H1 (cell line): Measurements from ENCODE around the gene SCARB1. TPM values are rescaled to one million over a fixed set of nuclear protein-coding genes. Genes with fewer than 3 reads are reported as not detected.

ENCODE experiments used
- CTCF ChIA-PET: fragments of 300-600 bp; sonication (Branson Sonifier 250); formaldehyde crosslinking; loops from one replicate; lab custom pipeline; 2021; ENCODE audit not compliant: partially characterized antibody; lab: Charles Lee
- POLR2A ChIA-PET: fragments of 300-600 bp; sonication (Branson Sonifier 250); formaldehyde crosslinking; loops from one replicate; lab custom pipeline; 2021; ENCODE audit warnings: inconsistent platforms; ENCODE audit not compliant: partially characterized antibody; lab: Charles Lee
- DNase-seq, 2 experiments: peaks; one replicate each; pipeline versions ENCODE4 v3.0.0 to v3.0.0-alpha.2; 2010 to 2022; ENCODE audit warnings: low spot score in 2 of 2, low read depth in 1 of 2, mixed read lengths in 1 of 2
- FAIRE-seq: peaks from 2 replicates; lab custom pipeline; 2011; peaks lifted over from hg19 to GRCh38; lab: Jason Lieb, UNC
- H2AFZ ChIP-seq: 2 replicates; pipeline ENCODE4 v1.8.1; 2012; ENCODE audit warnings: low read length, inconsistent platforms
- H2AK5ac ChIP-seq: 2 replicates; pipeline ENCODE4 v1.6.1; 2013; ENCODE audit warnings: low read depth, low read length
- H2BK120ac ChIP-seq: replicated peaks from 2 replicates; pipeline ENCODE3; 2013; ENCODE audit warnings: low read depth, low read length, inconsistent platforms
- H2BK12ac ChIP-seq: 2 replicates; pipeline ENCODE4 v1.6.1; 2013; ENCODE audit warnings: low read depth, low read length
- H2BK15ac ChIP-seq: 2 replicates; pipeline ENCODE4 v1.6.1; 2013; ENCODE audit warnings: low read length
- H2BK20ac ChIP-seq: 2 replicates; pipeline ENCODE4 v1.6.1; 2013; ENCODE audit warnings: low read length
- H2BK5ac ChIP-seq: 2 replicates; pipeline ENCODE4 v1.6.1; 2013; ENCODE audit warnings: low read depth, low read length
- H3K14ac ChIP-seq: 2 replicates; pipeline ENCODE4 v1.6.1; 2013; ENCODE audit warnings: inconsistent platforms; ENCODE audit not compliant: insufficient read length
- H3K18ac ChIP-seq: 2 replicates; pipeline ENCODE4 v1.6.1; 2013; ENCODE audit warnings: low read length; ENCODE audit errors: extremely low read depth
- H3K23ac ChIP-seq: 2 replicates; pipeline ENCODE4 v1.6.1; 2013; ENCODE audit warnings: inconsistent platforms; ENCODE audit not compliant: insufficient read length
- H3K23me2 ChIP-seq: 2 replicates; pipeline ENCODE4 v1.6.1; 2013; ENCODE audit warnings: low read depth, low read length
- H3K27ac ChIP-seq: 2 replicates; pipeline ENCODE4 v1.6.1; 2011; ENCODE audit warnings: low read depth, low read length, inconsistent platforms
- H3K27me3 ChIP-seq, 4 experiments: replicated peaks in 1 of 4; 1 replicate in 1 of 4; 2 replicates in 3 of 4; pipeline versions ENCODE4 v1.6.1 to v1.8.1; 2011 to 2013; ENCODE audit warnings: low read length in 3 of 4, mild to moderate bottlenecking in 3 of 4, inconsistent platforms in 2 of 4, mixed read lengths in 2 of 4, moderate library complexity in 1 of 4; ENCODE audit not compliant: control insufficient read depth in 3 of 4, insufficient read depth in 3 of 4; ENCODE audit errors: extremely low read depth in 1 of 4
- H3K36me3 ChIP-seq, 4 experiments: 2 replicates each; pipeline versions ENCODE4 v1.6.1 to v1.8.1; 2011 to 2013; ENCODE audit warnings: mild to moderate bottlenecking in 4 of 4, low read length in 3 of 4, moderate library complexity in 2 of 4, control low read depth in 1 of 4, inconsistent platforms in 1 of 4; ENCODE audit not compliant: insufficient read depth in 4 of 4, control insufficient read depth in 2 of 4
- H3K4ac ChIP-seq: replicated peaks from 2 replicates; pipeline ENCODE3; 2013; ENCODE audit warnings: low read length, low read depth, mixed read lengths, inconsistent platforms; ENCODE audit not compliant: insufficient read length
- H3K4me1 ChIP-seq, 4 experiments: replicated peaks in 1 of 4; 1 replicate in 1 of 4; 2 replicates in 3 of 4; pipeline versions ENCODE4 v1.6.1 to v1.8.1; 2011 to 2013; ENCODE audit warnings: low read length in 3 of 4, inconsistent platforms in 2 of 4, mixed read lengths in 1 of 4; ENCODE audit not compliant: insufficient read depth in 4 of 4, control insufficient read depth in 3 of 4
- H3K4me2 ChIP-seq, 2 experiments: 2 replicates each; pipeline versions ENCODE4 v1.6.1 to v1.8.1; 2011 to 2013; ENCODE audit warnings: low read depth in 2 of 2, low read length in 2 of 2, control low read depth in 1 of 2, inconsistent platforms in 1 of 2, mild to moderate bottlenecking in 1 of 2; ENCODE audit not compliant: insufficient read depth in 1 of 2
- H3K4me3 ChIP-seq, 4 experiments: fragments of 200-600, 300-600 bp in 1 of 4; sonication (generic), shearing (Covaris generic), sonication (Bioruptor Twin) in 1 of 4; 2 replicates each; pipeline versions ENCODE4 v1.5.1 to v1.8.1; 2011 to 2016; ENCODE audit warnings: low read length in 4 of 4, low read depth in 3 of 4, control low read depth in 2 of 4, inconsistent platforms in 2 of 4, mild to moderate bottlenecking in 2 of 4, mixed read lengths in 1 of 4, moderate library complexity in 1 of 4; ENCODE audit not compliant: insufficient read depth in 2 of 4; ENCODE audit errors: extremely low read depth in 1 of 4
- H3K56ac ChIP-seq: replicated peaks from 2 replicates; pipeline ENCODE3; 2013; ENCODE audit warnings: low read depth, mild to moderate bottlenecking, mixed read lengths, low read length, inconsistent platforms; ENCODE audit not compliant: insufficient read length
- H3K79me1 ChIP-seq: 2 replicates; pipeline ENCODE4 v1.6.1; 2013; ENCODE audit warnings: low read depth, low read length, control low read depth
- H3K79me2 ChIP-seq, 2 experiments: 2 replicates each; pipeline versions ENCODE4 v1.6.1 to v1.8.1; 2012 to 2013; ENCODE audit warnings: low read length in 2 of 2, mild to moderate bottlenecking in 2 of 2, inconsistent platforms in 1 of 2; ENCODE audit not compliant: insufficient read depth in 2 of 2, control insufficient read depth in 1 of 2
- H3K9ac ChIP-seq, 4 experiments: replicated peaks in 1 of 4; 1 replicate in 1 of 4; 2 replicates in 3 of 4; pipeline versions ENCODE4 v1.6.1 to v1.8.1; 2011 to 2013; ENCODE audit warnings: low read depth in 3 of 4, low read length in 3 of 4, control low read depth in 2 of 4, mild to moderate bottlenecking in 2 of 4, moderate library complexity in 2 of 4, inconsistent platforms in 1 of 4; ENCODE audit errors: extremely low read depth in 1 of 4
- H3K9me3 ChIP-seq, 2 experiments: 2 replicates each; pipeline versions ENCODE4 v1.6.1 to v1.8.1; 2012 to 2013; ENCODE audit warnings: mild to moderate bottlenecking in 2 of 2, moderate library complexity in 2 of 2, control low read depth in 1 of 2, inconsistent platforms in 1 of 2, low read depth in 1 of 2, low read length in 1 of 2, mixed read lengths in 1 of 2; ENCODE audit not compliant: insufficient read depth in 2 of 2
- H4K20me1 ChIP-seq, 2 experiments: replicated peaks in 1 of 2; 2 replicates each; pipeline versions ENCODE3 to v1.8.1; 2011 to 2013; ENCODE audit warnings: inconsistent platforms in 2 of 2, low read length in 2 of 2, mild to moderate bottlenecking in 1 of 2; ENCODE audit not compliant: insufficient read depth in 2 of 2, control insufficient read depth in 1 of 2
- H4K5ac ChIP-seq: 2 replicates; pipeline ENCODE4 v1.6.1; 2013; ENCODE audit warnings: low read length, low read depth, mixed read lengths, inconsistent platforms; ENCODE audit not compliant: insufficient read length
- H4K8ac ChIP-seq: 2 replicates; pipeline ENCODE4 v1.8.0; 2013; ENCODE audit warnings: mild to moderate bottlenecking, moderate library complexity, low read length, inconsistent platforms; ENCODE audit not compliant: insufficient read depth; ENCODE audit errors: extremely low read depth
- H4K91ac ChIP-seq: replicated peaks from 2 replicates; pipeline ENCODE3; 2013; ENCODE audit warnings: low read length, mixed read lengths, inconsistent platforms; ENCODE audit not compliant: insufficient read length
- BRCA1 ChIP-seq: IDR thresholded peaks from 2 replicates; pipeline ENCODE4 v1.6.1; 2012; ENCODE audit warnings: low read depth, low read length, improper control_type of control experiment
- CEBPB ChIP-seq: IDR thresholded peaks from 2 replicates; pipeline ENCODE4 v1.6.1; 2012; ENCODE audit warnings: low read depth, low read length
- CHD1 ChIP-seq: IDR thresholded peaks from 2 replicates; pipeline ENCODE4 v1.6.1; 2012; ENCODE audit warnings: low read depth, low read length, improper control_type of control experiment
- CTBP2 ChIP-seq: IDR thresholded peaks from 2 replicates; pipeline ENCODE4 v1.7.0; 2011; ENCODE audit warnings: borderline replicate concordance, mild to moderate bottlenecking, moderate library complexity, mixed read lengths, low read length; ENCODE audit not compliant: insufficient read depth, insufficient read length
- GTF2F1 ChIP-seq: IDR thresholded peaks from 2 replicates; pipeline ENCODE4 v1.6.1; 2012; ENCODE audit warnings: low read depth, low read length, improper control_type of control experiment, borderline replicate concordance
- SRF ChIP-seq: IDR thresholded peaks from 2 replicates; pipeline ENCODE4 v1.6.1; 2011; ENCODE audit warnings: mild to moderate bottlenecking, low read depth, low read length, moderate library complexity
- WGBS, 2 experiments: shearing (Covaris generic) in 1 of 2; methylation state at CpG; one replicate each; pipeline versions ENCODE4 v1.1.6 to v1.1.7; 2013 to 2015; ENCODE audit warnings: low lambda C conversion rate in 2 of 2, mixed read lengths in 2 of 2, inconsistent platforms in 1 of 2, low coverage in 1 of 2, missing lambda C conversion rate in 1 of 2; ENCODE audit not compliant: insufficient replicate concordance in 2 of 2, insufficient coverage in 1 of 2, insufficient read length in 1 of 2; ENCODE audit errors: extremely low coverage in 1 of 2, missing lambda C conversion rate in 1 of 2; 5-methylcytosine and 5-hydroxymethylcytosine counted together
- polyA plus RNA-seq, 7 experiments: library from polyadenylated mRNA; depleted of rRNA in 3 of 7; stranded (reverse) in 5 of 7; unstranded in 2 of 7; fragments of >200 nt in 5 of 7; fragments of 200-250 nt in 2 of 7; gene quantifications; 1 replicate in 5 of 7; 2 replicates in 1 of 7; 4 replicates in 1 of 7; pipeline versions ENCODE4 v1.2.1 to v1.2.3, GENCODE V29; 2011 to 2013; ENCODE audit warnings: missing spikeins in 2 of 7, mixed read lengths in 2 of 7
- total RNA-seq: library from RNA; stranded (reverse); fragmentation: NEBNext Ultra II Directional; extraction: Animal tissue kit (Norgen Biotek cat#: 25700); gene quantifications from 2 replicates; pipeline ENCODE4 v1.2.1, GENCODE V29; 2021

SCARB1 gene
- total and polyA plus RNA-seq, 2 of the 8 experiments (the other 6 are each of a cell fraction or from before 2014, with no cell fraction given) = 45.3 to 57.1 TPM

DNA sequence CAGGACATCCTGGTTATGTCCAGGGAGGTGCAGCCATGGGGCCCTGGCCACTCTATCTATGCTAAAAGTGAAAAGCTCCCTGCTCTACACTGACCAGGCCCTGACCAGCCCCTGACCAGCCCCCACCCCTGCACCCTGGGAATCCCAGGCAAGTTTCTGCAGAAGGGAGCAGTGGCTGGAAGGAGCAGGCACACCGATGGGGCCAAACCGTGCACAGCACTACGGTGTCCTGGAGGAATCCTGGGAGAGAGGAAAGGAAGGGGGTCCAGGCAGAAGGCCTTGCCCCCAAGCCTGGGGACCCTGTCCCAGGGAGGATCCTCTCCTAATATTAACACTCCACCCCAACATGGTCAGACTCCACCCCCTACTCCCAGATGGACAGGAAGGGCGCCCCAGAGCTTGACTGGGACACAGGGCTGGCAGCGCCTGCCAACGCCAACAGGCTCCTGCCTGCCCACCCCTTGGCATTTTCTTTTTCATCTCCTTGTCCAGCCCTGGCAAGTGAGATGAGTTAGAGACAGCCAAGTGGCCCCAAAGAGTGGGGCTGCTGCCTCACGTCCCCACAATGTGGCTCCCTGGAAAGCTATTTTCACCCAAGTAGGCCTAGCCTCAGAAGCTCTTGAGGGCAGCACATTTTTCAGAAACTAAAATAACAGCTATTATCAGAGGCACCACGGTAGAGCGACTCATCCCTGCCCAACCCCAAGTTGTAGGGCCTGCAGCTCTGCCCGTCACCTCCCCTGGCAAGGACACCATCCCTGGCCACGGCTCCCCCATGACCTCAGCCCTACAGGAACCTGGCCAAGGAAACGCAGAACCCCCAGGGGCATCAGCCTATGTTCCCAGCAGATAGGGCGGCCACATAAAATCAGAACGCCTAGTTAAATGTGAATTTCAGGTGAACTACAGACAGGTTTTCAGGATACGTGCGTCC lies 82.6 kb downstream of the SCARB1 start:
- H3K4me3 ChIP-seq = no peak overlapping the region
- no peak overlapping the region for H3K18ac ChIP-seq
- no peaks in the 10 kb centered on the region for H3K79me2 ChIP-seq
- H2BK120ac ChIP-seq = no peak overlapping the region
- H2AK5ac ChIP-seq = no peak overlapping the region
- FAIRE-seq (no peak), DNase-seq (no peak)
- H2BK20ac ChIP-seq = no peak overlapping the region
- no peak overlapping the region for H3K27ac ChIP-seq
- no peak overlapping the region for H4K91ac ChIP-seq
- H2BK12ac ChIP-seq = no peak overlapping the region
- ChIA-PET POLR2A (interaction anchor here (1.1 to 1.2 kb wide), 2 partner anchors 11 to 130 kb away, joined by 3 to 4 read pairs; no protein-coding TSS in a partner anchor), CTCF (interaction anchor here (1.0 to 2.1 kb wide), 6 partner anchors 10 to 258 kb away, joined by 3 to 12 read pairs (median 4); no protein-coding TSS in a partner anchor)
- H2BK15ac ChIP-seq = no peak overlapping the region
- peaks cover 0 to 2% (median 0%) of the 10 kb centered on the region in 4 experiments; a peak in 3 of 8 replicates for H3K36me3 ChIP-seq
- no peak overlapping the region for H3K56ac ChIP-seq
- H3K79me1 ChIP-seq = no peaks in the 10 kb centered on the region
- no peaks in the 10 kb centered on the region for H4K20me1 ChIP-seq
- WGBS, 2 experiments = 95% methylated on average over 16 of the region's 16 CpGs; no CpG with 5 or more reads in 1 of the 2 experiments
- no peak overlapping the region for H2AFZ ChIP-seq
- H3K9me3 ChIP-seq = no peaks in the 10 kb centered on the region
- no peaks in the 10 kb centered on the region for H3K23me2 ChIP-seq
- H3K4me2 ChIP-seq = no peak overlapping the region
- no peak overlapping the region for H3K4ac ChIP-seq
- no peak overlapping the region for H4K8ac ChIP-seq
- peaks cover 0 to under 1% (median 0%) of the 10 kb centered on the region in 4 experiments; a peak in 2 of 7 replicates for H3K4me1 ChIP-seq
- no peak overlapping the region for H4K5ac ChIP-seq
- no peak overlapping the region for H3K14ac ChIP-seq
- TF ChIP-seq SRF = no peak
- no peak for TF ChIP-seq CEBPB
- no peak for TF ChIP-seq CHD1
- TF ChIP-seq BRCA1 = no peak
- no peak for TF ChIP-seq CTBP2
- TF ChIP-seq GTF2F1 = no peak
- H3K27me3 ChIP-seq = no peaks in the 10 kb centered on the region; a peak in 1 of 7 replicates
- H2BK5ac ChIP-seq = no peak overlapping the region
- H3K23ac ChIP-seq = no peak overlapping the region
- H3K9ac ChIP-seq = no peak overlapping the region
